Mesenchymal stem cell (in vitro differentiated cells and primary cell): ENCODE data around the gene LARGE1.

ENCODE experiments used
- DNase-seq: peaks from one replicate; pipeline ENCODE4 v3.0.0-alpha.2; 2013
- H2AFZ ChIP-seq: one replicate; pipeline ENCODE4 v1.6.1; 2013; ENCODE audit warnings: low read depth, mild to moderate bottlenecking, control low read depth, inconsistent platforms, low read length, moderate library complexity
- H2AK5ac ChIP-seq: 2 replicates; pipeline ENCODE4 v1.6.1; 2013; ENCODE audit warnings: low read length, moderate library complexity, mild to moderate bottlenecking, inconsistent platforms; ENCODE audit not compliant: severe bottlenecking
- H2BK120ac ChIP-seq: one replicate; pipeline ENCODE4 v1.6.1; 2013; ENCODE audit warnings: low read depth, mild to moderate bottlenecking, inconsistent platforms, low read length, moderate library complexity
- H2BK12ac ChIP-seq, 2 experiments: one replicate each; pipeline ENCODE4 v1.6.1; 2013; ENCODE audit warnings: inconsistent platforms in 2 of 2, low read length in 2 of 2, mild to moderate bottlenecking in 2 of 2, moderate library complexity in 2 of 2, control low read depth in 1 of 2
- H2BK15ac ChIP-seq: one replicate; pipeline ENCODE4 v1.6.1; 2013; ENCODE audit warnings: mild to moderate bottlenecking, low read depth, inconsistent platforms; ENCODE audit not compliant: poor library complexity, severe bottlenecking
- H2BK5ac ChIP-seq: 2 replicates; pipeline ENCODE4 v1.6.1; 2013; ENCODE audit warnings: low read depth, mild to moderate bottlenecking, low read length, control low read depth, inconsistent platforms; ENCODE audit not compliant: poor library complexity, severe bottlenecking
- H3K14ac ChIP-seq, 2 experiments: one replicate each; pipeline ENCODE4 v1.6.1; 2013; ENCODE audit warnings: inconsistent platforms in 2 of 2, low read length in 2 of 2, control low read depth in 1 of 2, mild to moderate bottlenecking in 1 of 2, moderate library complexity in 1 of 2
- H3K18ac ChIP-seq, 2 experiments: one replicate each; pipeline ENCODE4 v1.6.1; 2013; ENCODE audit warnings: inconsistent platforms in 2 of 2, low read length in 2 of 2, control low read depth in 1 of 2, low read depth in 1 of 2, mild to moderate bottlenecking in 1 of 2
- H3K23ac ChIP-seq, 2 experiments: one replicate each; pipeline ENCODE4 v1.6.1; 2013; ENCODE audit warnings: inconsistent platforms in 2 of 2, low read length in 2 of 2, mild to moderate bottlenecking in 2 of 2, moderate library complexity in 2 of 2, control low read depth in 1 of 2
- H3K27ac ChIP-seq: 2 replicates; pipeline ENCODE4 v1.5.1; 2013; ENCODE audit warnings: mild to moderate bottlenecking, moderate library complexity, low read length, control low read depth, inconsistent platforms; ENCODE audit not compliant: poor library complexity, severe bottlenecking
- H3K27me3 ChIP-seq, 2 experiments: 2 replicates each; pipeline versions ENCODE4 v1.6.1 to v1.7.0; 2013; ENCODE audit warnings: low read length in 2 of 2, mild to moderate bottlenecking in 2 of 2, moderate library complexity in 2 of 2, control low read depth in 1 of 2, inconsistent platforms in 1 of 2; ENCODE audit not compliant: control insufficient read depth in 1 of 2, insufficient read depth in 1 of 2
- H3K36me3 ChIP-seq, 2 experiments: 2 replicates each; pipeline versions ENCODE4 v1.6.1 to v1.7.0; 2013; ENCODE audit warnings: low read length in 2 of 2, control low read depth in 1 of 2, inconsistent platforms in 1 of 2, low read depth in 1 of 2, mild to moderate bottlenecking in 1 of 2; ENCODE audit not compliant: insufficient read depth in 2 of 2, control insufficient read depth in 1 of 2
- H3K4ac ChIP-seq, 2 experiments: one replicate each; pipeline ENCODE4 v1.6.1; 2013; ENCODE audit warnings: inconsistent platforms in 2 of 2, low read length in 2 of 2, mild to moderate bottlenecking in 2 of 2, moderate library complexity in 2 of 2, control low read depth in 1 of 2, low read depth in 1 of 2
- H3K4me1 ChIP-seq: 2 replicates; pipeline ENCODE4 v1.6.1; 2013; ENCODE audit warnings: low read depth, low read length, control low read depth; ENCODE audit not compliant: control insufficient read depth, insufficient read depth
- H3K4me2 ChIP-seq: 2 replicates; pipeline ENCODE4 v1.6.1; 2013; ENCODE audit warnings: low read length, mild to moderate bottlenecking, inconsistent platforms; ENCODE audit not compliant: poor library complexity, severe bottlenecking
- H3K4me3 ChIP-seq, 2 experiments: 2 replicates each; pipeline versions ENCODE4 v1.5.1 to v1.7.0; 2013; ENCODE audit warnings: low read length in 2 of 2, mild to moderate bottlenecking in 2 of 2, control low read depth in 1 of 2, low read depth in 1 of 2; ENCODE audit not compliant: insufficient read depth in 1 of 2
- H3K79me1 ChIP-seq: replicated peaks from 2 replicates; pipeline ENCODE4 v1.6.1; 2013; ENCODE audit warnings: mild to moderate bottlenecking, control low read depth, low read length, inconsistent platforms; ENCODE audit not compliant: poor library complexity, severe bottlenecking
- H3K9ac ChIP-seq: 2 replicates; pipeline ENCODE4 v1.7.0; 2013; ENCODE audit warnings: mild to moderate bottlenecking, low read length, moderate library complexity
- H3K9me3 ChIP-seq: 2 replicates; pipeline ENCODE4 v1.7.0; 2013; ENCODE audit warnings: mild to moderate bottlenecking, low read length; ENCODE audit not compliant: control insufficient read depth
- H4K8ac ChIP-seq: one replicate; pipeline ENCODE4 v1.6.1; 2013; ENCODE audit warnings: inconsistent platforms, mild to moderate bottlenecking, low read length, moderate library complexity
- H4K91ac ChIP-seq: one replicate; pipeline ENCODE4 v1.6.1; 2013; ENCODE audit warnings: mild to moderate bottlenecking, low read length, inconsistent platforms
- WGBS: methylation state at CpG from one replicate; pipeline ENCODE4 v1.1.7; 2013; ENCODE audit warnings: mixed read lengths; 5-methylcytosine and 5-hydroxymethylcytosine counted together

The LARGE1 gene

GRCh38 chr22:33812360-33812977 lies 107.8 kb downstream of the LARGE1 start:
- Histone ChIP-seq H3K4me1 (no peaks in the 10 kb centered on the region), H3K9me3 (no peaks in the 10 kb centered on the region)
- WGBS = 54% methylated on average over 7 of the region's 7 CpGs

GRCh38 chr22:33811686-33812085 lies 108.6 kb downstream of the LARGE1 start:
- Histone ChIP-seq H3K36me3 (no peaks in the 10 kb centered on the region), H3K4ac (no peak overlapping the region), H3K27me3 (no peaks in the 10 kb centered on the region), H3K9me3 (no peaks in the 10 kb centered on the region), H3K4me1 (no peaks in the 10 kb centered on the region), H3K79me1 (no peaks in the 10 kb centered on the region), H2AFZ (no peak overlapping the region), H3K18ac (no peak overlapping the region), H4K8ac (no peak overlapping the region), H4K91ac (no peak overlapping the region), H2BK12ac (no peak overlapping the region), H2BK15ac (no peak overlapping the region), H3K14ac (no peak overlapping the region), H3K23ac (no peak overlapping the region), H3K9ac (peak overlapping the region; percentile 57), H2AK5ac (no peak overlapping the region), H3K4me3 (peak overlapping the region in 1 of 2 experiments; percentile 21), H3K27ac (no peak overlapping the region), H2BK5ac (no peak overlapping the region), H3K4me2 (no peak overlapping the region), H2BK120ac (no peak overlapping the region)
- peak; percentile 97 for DNase-seq
- WGBS = 2% methylated on average over 5 of the region's 5 CpGs

More at GRCh38 chr22:33812360-33812977, 107.8 kb downstream of the LARGE1 start:
- Histone ChIP-seq H3K27ac (no peak overlapping the region), H3K4me3 (peak overlapping the region in 1 of 2 experiments; percentile 21), H2BK15ac (peak overlapping the region; percentile 12), H2BK12ac (peak overlapping the region; percentile 69 to 99), H3K14ac (no peak overlapping the region), H3K36me3 (no peaks in the 10 kb centered on the region), H4K91ac (peak overlapping the region; percentile 99), H3K18ac (peak overlapping the region; percentile 67 to 94), H3K4me2 (no peak overlapping the region), H2AFZ (no peak overlapping the region), H2AK5ac (no peak overlapping the region), H3K23ac (peak overlapping the region in 1 of 2 experiments; percentile 21), H3K4ac (peak overlapping the region; percentile 79 to 80), H2BK5ac (no peak overlapping the region), H4K8ac (peak overlapping the region; percentile 96), H2BK120ac (peak overlapping the region; percentile 91), H3K9ac (peak overlapping the region; percentile 17), H3K27me3 (no peaks in the 10 kb centered on the region), H3K79me1 (peaks cover 2% of the 10 kb centered on the region)
- DNase-seq = no peak

- peak overlapping the region in 1 of 2 experiments; percentile 35 for H3K4ac ChIP-seq
- no peak overlapping the region for H4K91ac ChIP-seq
- H3K4me3 ChIP-seq = no peak overlapping the region
- no peaks in the 10 kb centered on the region for H3K36me3 ChIP-seq
- no peak overlapping the region for H3K4me2 ChIP-seq
- H2BK5ac ChIP-seq = no peak overlapping the region
- H3K9ac ChIP-seq = peak overlapping the region; percentile 57
- no peaks in the 10 kb centered on the region for H3K79me1 ChIP-seq
- no peak overlapping the region for H2AFZ ChIP-seq
- H4K8ac ChIP-seq = peak overlapping the region; percentile 45
- H3K14ac ChIP-seq = no peak overlapping the region
- no peaks in the 10 kb centered on the region for H3K27me3 ChIP-seq
- WGBS = 23% methylated on average over 4 of the region's 4 CpGs
- no peaks in the 10 kb centered on the region for H3K4me1 ChIP-seq
- no peaks in the 10 kb centered on the region for H3K9me3 ChIP-seq
- H2BK12ac ChIP-seq = peak overlapping the region in 1 of 2 experiments; percentile 37
- H2AK5ac ChIP-seq = no peak overlapping the region
- DNase-seq = no peak
- H3K18ac ChIP-seq = peak overlapping the region; percentile 6 to 85
- no peak overlapping the region for H2BK15ac ChIP-seq
- peak overlapping the region; percentile 82 for H2BK120ac ChIP-seq
- no peak overlapping the region for H3K23ac ChIP-seq
- no peak overlapping the region for H3K27ac ChIP-seq
Measured at GRCh38 chr22:33811208-33811607, 109.1 kb downstream of the LARGE1 start.

- Histone ChIP-seq H3K9me3 (no peaks in the 10 kb centered on the region), H2AK5ac (no peak overlapping the region), H3K4me1 (no peaks in the 10 kb centered on the region), H2BK120ac (no peak overlapping the region), H2BK5ac (no peak overlapping the region), H3K9ac (peak overlapping the region; percentile 48), H3K27me3 (no peaks in the 10 kb centered on the region), H4K91ac (no peak overlapping the region), H3K14ac (no peak overlapping the region), H3K4me2 (no peak overlapping the region), H3K27ac (no peak overlapping the region), H2BK15ac (no peak overlapping the region), H3K36me3 (no peaks in the 10 kb centered on the region), H3K79me1 (peaks cover 4% of the 10 kb centered on the region), H2BK12ac (no peak overlapping the region), H3K4me3 (peak overlapping the region in 1 of 2 experiments; percentile 54), H3K18ac (no peak overlapping the region), H2AFZ (no peak overlapping the region), H4K8ac (no peak overlapping the region), H3K4ac (no peak overlapping the region), H3K23ac (no peak overlapping the region)
- WGBS = 100% methylated on average over 3 of the region's 4 CpGs
- DNase-seq = peak; percentile 71
Measured at GRCh38 chr22:33807470-33807869, 112.8 kb downstream of the LARGE1 start.
